H9 (cell line): ENCODE results near the gene NRXN3. TPM values are rescaled to one million over a fixed set of nuclear protein-coding genes. Genes with fewer than 3 reads are reported as not detected.

Source experiments
- DNase-seq: peaks from one replicate; pipeline ENCODE4 v3.0.0-alpha.2; 2017
- H2AFZ ChIP-seq: one replicate; pipeline ENCODE4 v1.6.1; 2013; ENCODE audit warnings: mild to moderate bottlenecking, low read length, control low read depth, moderate library complexity
- H2AK5ac ChIP-seq: 2 replicates; pipeline ENCODE4 v1.6.1; 2013; ENCODE audit warnings: low read length, control low read depth, mixed read lengths; ENCODE audit not compliant: insufficient read length
- H2BK120ac ChIP-seq: one replicate; pipeline ENCODE4 v1.6.1; 2013; ENCODE audit warnings: low read depth, mild to moderate bottlenecking, low read length, control low read depth, inconsistent platforms; ENCODE audit not compliant: poor library complexity, severe bottlenecking
- H2BK12ac ChIP-seq: 2 replicates; pipeline ENCODE4 v1.6.1; 2013; ENCODE audit warnings: low read length, control low read depth, mixed read lengths, low read depth; ENCODE audit not compliant: insufficient read length
- H2BK15ac ChIP-seq: 2 replicates; pipeline ENCODE4 v1.6.1; 2013; ENCODE audit warnings: low read depth, low read length, control low read depth
- H2BK20ac ChIP-seq: one replicate; pipeline ENCODE4 v1.6.1; 2013; ENCODE audit warnings: low read depth, mild to moderate bottlenecking, low read length, control low read depth, inconsistent platforms; ENCODE audit not compliant: poor library complexity, severe bottlenecking
- H2BK5ac ChIP-seq: 2 replicates; pipeline ENCODE4 v1.6.1; 2013; ENCODE audit warnings: low read length, control low read depth, mixed read lengths; ENCODE audit not compliant: insufficient read length
- H3K14ac ChIP-seq: 2 replicates; pipeline ENCODE4 v1.6.1; 2013; ENCODE audit warnings: low read length, control low read depth; ENCODE audit not compliant: insufficient read depth
- H3K18ac ChIP-seq: 2 replicates; pipeline ENCODE4 v1.6.1; 2013; ENCODE audit warnings: low read depth, mild to moderate bottlenecking, mixed read lengths, low read length, control low read depth; ENCODE audit not compliant: insufficient read length
- H3K23ac ChIP-seq: 2 replicates; pipeline ENCODE4 v1.6.1; 2013; ENCODE audit warnings: low read length, control low read depth, mixed read lengths, low read depth; ENCODE audit not compliant: insufficient read length
- H3K23me2 ChIP-seq: 2 replicates; pipeline ENCODE4 v1.6.1; 2013; ENCODE audit warnings: low read depth, mild to moderate bottlenecking, mixed read lengths, low read length, control low read depth; ENCODE audit not compliant: insufficient read length, poor library complexity, severe bottlenecking
- H3K27ac ChIP-seq: 2 replicates; pipeline ENCODE4 v1.5.1; 2013; ENCODE audit warnings: low read length, control low read depth, mixed read lengths, low read depth; ENCODE audit not compliant: insufficient read length
- H3K27me3 ChIP-seq: 2 replicates; pipeline ENCODE4 v1.6.1; 2013; ENCODE audit warnings: low read length, control low read depth, inconsistent platforms; ENCODE audit not compliant: insufficient read depth
- H3K4ac ChIP-seq: 2 replicates; pipeline ENCODE4 v1.6.1; 2013; ENCODE audit warnings: low read depth, mild to moderate bottlenecking, control low read depth, inconsistent platforms, low read length, moderate library complexity
- H3K4me1 ChIP-seq: 2 replicates; pipeline ENCODE4 v1.6.1; 2013; ENCODE audit warnings: low read length, control low read depth, inconsistent platforms; ENCODE audit not compliant: insufficient read depth
- H3K4me2 ChIP-seq: 2 replicates; pipeline ENCODE4 v1.6.1; 2013; ENCODE audit warnings: low read length, control low read depth, mixed read lengths; ENCODE audit not compliant: insufficient read length, insufficient read depth
- H3K56ac ChIP-seq: 2 replicates; pipeline ENCODE4 v1.6.1; 2013; ENCODE audit warnings: low read depth, mild to moderate bottlenecking, mixed read lengths, low read length, control low read depth; ENCODE audit not compliant: insufficient read length
- H3K79me1 ChIP-seq: 2 replicates; pipeline ENCODE4 v1.6.1; 2013; ENCODE audit warnings: low read depth, mild to moderate bottlenecking, moderate library complexity, low read length, control low read depth, inconsistent platforms; ENCODE audit not compliant: insufficient read depth, poor library complexity, severe bottlenecking
- H3K79me2 ChIP-seq: 2 replicates; pipeline ENCODE4 v1.6.1; 2013; ENCODE audit warnings: low read length, control low read depth, inconsistent platforms; ENCODE audit not compliant: insufficient read depth
- H3K9ac ChIP-seq: 2 replicates; pipeline ENCODE4 v1.6.1; 2013; ENCODE audit warnings: low read length, control low read depth, mixed read lengths; ENCODE audit not compliant: insufficient read length; ENCODE audit errors: extremely low read depth
- H3K9me3 ChIP-seq: one replicate; pipeline ENCODE4 v1.6.1; 2013; ENCODE audit warnings: low read depth, low read length, inconsistent platforms; ENCODE audit not compliant: control insufficient read depth
- H3T11ph ChIP-seq: one replicate; pipeline ENCODE4 v1.6.1; 2013; ENCODE audit warnings: mild to moderate bottlenecking, low read length, control low read depth, inconsistent platforms
- H4K20me1 ChIP-seq: one replicate; pipeline ENCODE4 v1.6.1; 2013; ENCODE audit not compliant: control insufficient read depth, insufficient read length, insufficient read depth
- H4K5ac ChIP-seq: 2 replicates; pipeline ENCODE4 v1.6.1; 2013; ENCODE audit warnings: low read depth, mild to moderate bottlenecking, mixed read lengths, low read length, control low read depth; ENCODE audit not compliant: insufficient read length
- H4K8ac ChIP-seq: replicated peaks from 2 replicates; pipeline ENCODE4 v1.6.1; 2013; ENCODE audit warnings: low read length, control low read depth, mixed read lengths, low read depth; ENCODE audit not compliant: insufficient read length
- H4K91ac ChIP-seq: 2 replicates; pipeline ENCODE4 v1.6.1; 2013; ENCODE audit warnings: low read depth, mild to moderate bottlenecking, moderate library complexity, mixed read lengths, low read length, control low read depth; ENCODE audit not compliant: insufficient read length
- H3K27ac Mint-ChIP-seq, 3 experiments: 2 replicates in 2 of 3; 3 replicates in 1 of 3; pipeline ENCODE4 v1.8.0; 2020 to 2021; ENCODE audit warnings: mixed read lengths in 3 of 3, mild to moderate bottlenecking in 1 of 3, moderate library complexity in 1 of 3
- H3K27me3 Mint-ChIP-seq: 2 replicates; pipeline ENCODE4 v1.8.0; 2021; ENCODE audit warnings: low read depth, mild to moderate bottlenecking, moderate library complexity, mixed read lengths
- H3K36me3 Mint-ChIP-seq, 3 experiments: 2 replicates in 2 of 3; 3 replicates in 1 of 3; pipeline ENCODE4 v1.8.0; 2020 to 2021; ENCODE audit warnings: low read depth in 3 of 3, mixed read lengths in 3 of 3; ENCODE audit not compliant: insufficient read depth in 1 of 3
- H3K4me1 Mint-ChIP-seq, 2 experiments: 2 replicates each; pipeline ENCODE4 v1.8.0; 2020; ENCODE audit warnings: mixed read lengths in 2 of 2
- H3K4me3 Mint-ChIP-seq, 2 experiments: 2 replicates in 1 of 2; 3 replicates in 1 of 2; pipeline ENCODE4 v1.8.0; 2020 to 2021; ENCODE audit warnings: mild to moderate bottlenecking in 2 of 2, mixed read lengths in 2 of 2, moderate library complexity in 1 of 2
- H3K9me3 Mint-ChIP-seq, 2 experiments: 2 replicates in 1 of 2; 3 replicates in 1 of 2; pipeline ENCODE4 v1.8.0; 2020; ENCODE audit warnings: mild to moderate bottlenecking in 2 of 2, mixed read lengths in 2 of 2, moderate library complexity in 1 of 2
- WGBS: extraction: QIAGEN DNeasy Blood & Tissue Kit; methylation state at CpG from one replicate; pipeline ENCODE4 v1.1.7; 2013; ENCODE audit warnings: missing lambda C conversion rate, low lambda C conversion rate, mixed read lengths; ENCODE audit not compliant: insufficient read length; ENCODE audit errors: extremely low coverage; 5-methylcytosine and 5-hydroxymethylcytosine counted together
- total RNA-seq: library from RNA; stranded (reverse); gene quantifications from 2 replicates; pipeline ENCODE4 v1.2.1, GENCODE V29; 2021
- TF ChIP-seq, protein P1 (sequence below): fragments of 200-600 bp; sonication (generic); conservative IDR thresholded peaks from 3 replicates; pipeline ENCODE4 v1.8.0; 2021; ENCODE audit warnings: antibody characterized with exemption, mild to moderate bottlenecking

The NRXN3 gene
- total RNA-seq, 1 experiment from 2014 or later = 1.8 TPM

- Histone ChIP-seq H3K23ac (no peak overlapping the region), H3K79me2 (no peaks in the 10 kb centered on the region), H2AFZ (no peak overlapping the region), H2AK5ac (no peak overlapping the region), H4K5ac (no peak overlapping the region), H3K23me2 (no peaks in the 10 kb centered on the region), H2BK12ac (no peak overlapping the region), H3K18ac (no peak overlapping the region), H2BK20ac (no peak overlapping the region), H3K4me1 (peaks cover 2% of the 10 kb centered on the region; the same call in 1 of the 2 replicates), H4K91ac (no peak overlapping the region), H2BK120ac (no peak overlapping the region), H4K8ac (no peak overlapping the region), H2BK5ac (no peak overlapping the region), H3K79me1 (no peaks in the 10 kb centered on the region), H3K4ac (no peak overlapping the region), H2BK15ac (no peak overlapping the region), H4K20me1 (no peaks in the 10 kb centered on the region), H3T11ph (no peak overlapping the region), H3K9ac (no peak overlapping the region), H3K27me3 (no peaks in the 10 kb centered on the region), H3K27ac (no peak overlapping the region), H3K9me3 (no peaks in the 10 kb centered on the region), H3K4me2 (no peak overlapping the region), H3K56ac (no peak overlapping the region), H3K14ac (no peak overlapping the region)
- no peak for DNase-seq
- H3K4me1 Mint-ChIP-seq = peaks cover 22 to 23% of the 10 kb centered on the region in 2 experiments
- no peak overlapping the region for H3K27ac Mint-ChIP-seq
- no peaks in the 10 kb centered on the region for H3K27me3 Mint-ChIP-seq
- TF ChIP-seq, protein P1, sequence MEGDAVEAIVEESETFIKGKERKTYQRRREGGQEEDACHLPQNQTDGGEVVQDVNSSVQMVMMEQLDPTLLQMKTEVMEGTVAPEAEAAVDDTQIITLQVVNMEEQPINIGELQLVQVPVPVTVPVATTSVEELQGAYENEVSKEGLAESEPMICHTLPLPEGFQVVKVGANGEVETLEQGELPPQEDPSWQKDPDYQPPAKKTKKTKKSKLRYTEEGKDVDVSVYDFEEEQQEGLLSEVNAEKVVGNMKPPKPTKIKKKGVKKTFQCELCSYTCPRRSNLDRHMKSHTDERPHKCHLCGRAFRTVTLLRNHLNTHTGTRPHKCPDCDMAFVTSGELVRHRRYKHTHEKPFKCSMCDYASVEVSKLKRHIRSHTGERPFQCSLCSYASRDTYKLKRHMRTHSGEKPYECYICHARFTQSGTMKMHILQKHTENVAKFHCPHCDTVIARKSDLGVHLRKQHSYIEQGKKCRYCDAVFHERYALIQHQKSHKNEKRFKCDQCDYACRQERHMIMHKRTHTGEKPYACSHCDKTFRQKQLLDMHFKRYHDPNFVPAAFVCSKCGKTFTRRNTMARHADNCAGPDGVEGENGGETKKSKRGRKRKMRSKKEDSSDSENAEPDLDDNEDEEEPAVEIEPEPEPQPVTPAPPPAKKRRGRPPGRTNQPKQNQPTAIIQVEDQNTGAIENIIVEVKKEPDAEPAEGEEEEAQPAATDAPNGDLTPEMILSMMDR = no peak
- H3K9me3 Mint-ChIP-seq = no peaks in the 10 kb centered on the region; a peak in 1 of 5 replicates
- no peak overlapping the region for H3K4me3 Mint-ChIP-seq
- H3K36me3 Mint-ChIP-seq = no peaks in the 10 kb centered on the region
- no CpG with 5 or more reads among the region's 2 CpGs for WGBS
Measured at GRCh38 chr14:78873581-78873980, 703.4 kb downstream of the NRXN3 start.
